WI38 (cell line): Measurements from ENCODE around the gene LRRC7.
"Not testable (repeated sequence)": the region's sequence is repeated elsewhere in the genome, so short reads cannot be mapped to it uniquely, and the experiment has no call there.

Experiments
- H3K4me3 ChIP-seq: 2 replicates; pipeline ENCODE4 v1.5.1; 2011; ENCODE audit warnings: low read depth, mild to moderate bottlenecking, control low read depth, low read length
- CTCF ChIP-seq: IDR thresholded peaks from 2 replicates; pipeline ENCODE4 v1.5.1; 2012; ENCODE audit warnings: low read depth, mild to moderate bottlenecking, control low read depth, low read length

The LRRC7 gene

GRCh38 chr1:69706473-69706872 lies 138.8 kb downstream of the LRRC7 start:
- H3K4me3 ChIP-seq, result no peak overlapping the region

GRCh38 chr1:69707103-69707502 lies 139.4 kb downstream of the LRRC7 start:
- no peak for TF ChIP-seq CTCF
- H3K4me3 ChIP-seq, result no peak overlapping the region

More at GRCh38 chr1:69706473-69706872, 138.8 kb downstream of the LRRC7 start:
- no peak for TF ChIP-seq CTCF

- TF ChIP-seq CTCF, result no peak
- H3K4me3 ChIP-seq, result no peak overlapping the region
Observed at GRCh38 chr1:69710484-69711189, 142.9 kb downstream of the LRRC7 start.

GRCh38 chr1:69711190-69711930 lies 143.6 kb downstream of the LRRC7 start:
- H3K4me3 ChIP-seq, result no peak overlapping the region
- TF ChIP-seq CTCF, result no peak

GRCh38 chr1:69717834-69718233 lies 150.1 kb downstream of the LRRC7 start:
- not testable (repeated sequence) for H3K4me3 ChIP-seq

- H3K4me3 ChIP-seq, result no peak overlapping the region
- no peak for TF ChIP-seq CTCF
Observed at GRCh38 chr1:69728206-69728605, 160.5 kb downstream of the LRRC7 start.

GRCh38 chr1:69733061-69733460 lies 165.3 kb downstream of the LRRC7 start:
- H3K4me3 ChIP-seq, result no peak overlapping the region

More at GRCh38 chr1:69733061-69733460, 165.3 kb downstream of the LRRC7 start:
- no peak for TF ChIP-seq CTCF
